ENCODE results near the gene CFAP100. TPM values are rescaled to one million over a fixed set of nuclear protein-coding genes. Genes with fewer than 3 reads are reported as not detected.

Gene CFAP100
- total RNA-seq, 1 experiment from 2014 or later, result not detected

- Histone ChIP-seq H3K27ac (no peak overlapping the region), H3K27me3 (no peaks in the 10 kb centered on the region), H3K4me3 (no peak overlapping the region), H3K9me3 (replicated peaks) (peaks cover 3% of the 10 kb centered on the region; the same call in 1 of the 2 replicates), H3K36me3 (no peaks in the 10 kb centered on the region), H3K4me1 (peaks cover 8% of the 10 kb centered on the region; the same call in 1 of the 2 replicates)
- no peak for DNase-seq
Observed at GRCh38 chr3:126424751-126425150, 30.0 kb downstream of the CFAP100 start.

- H3K27ac ChIP-seq, result no peak overlapping the region
- DNase-seq, result no peak
- no peaks in the 10 kb centered on the region for H3K27me3 ChIP-seq
- H3K9me3 ChIP-seq (replicated peaks), result no peaks in the 10 kb centered on the region
- H3K4me3 ChIP-seq, result no peak overlapping the region
- H3K36me3 ChIP-seq, result no peaks in the 10 kb centered on the region
- H3K4me1 ChIP-seq, result no peaks in the 10 kb centered on the region
Observed at GRCh38 chr3:126431103-126431534, 36.4 kb downstream of the CFAP100 start.

GRCh38 chr3:126432361-126433104 is 37.8 kb downstream of the CFAP100 start:
- DNase-seq, result no peak
- H3K9me3 ChIP-seq (replicated peaks), result no peaks in the 10 kb centered on the region
- H3K27me3 ChIP-seq, result no peaks in the 10 kb centered on the region
- H3K36me3 ChIP-seq, result no peaks in the 10 kb centered on the region
- H3K4me1 ChIP-seq, result no peaks in the 10 kb centered on the region
- no peak overlapping the region for H3K27ac ChIP-seq
- no peak overlapping the region for H3K4me3 ChIP-seq

- Histone ChIP-seq H3K36me3 (no peaks in the 10 kb centered on the region), H3K4me3 (no peak overlapping the region), H3K27me3 (no peaks in the 10 kb centered on the region), H3K9me3 (replicated peaks) (no peaks in the 10 kb centered on the region), H3K27ac (no peak overlapping the region), H3K4me1 (no peaks in the 10 kb centered on the region)
- no peak for DNase-seq
Observed at GRCh38 chr3:126433105-126433430, 38.4 kb downstream of the CFAP100 start.

GRCh38 chr3:126433496-126434263 is 39.0 kb downstream of the CFAP100 start:
- Histone ChIP-seq H3K27me3 (no peaks in the 10 kb centered on the region), H3K4me1 (no peaks in the 10 kb centered on the region), H3K27ac (no peak overlapping the region), H3K36me3 (no peaks in the 10 kb centered on the region), H3K4me3 (no peak overlapping the region), H3K9me3 (replicated peaks) (no peaks in the 10 kb centered on the region)
- DNase-seq, result no peak

- Histone ChIP-seq H3K27ac (no peak overlapping the region), H3K4me1 (no peaks in the 10 kb centered on the region), H3K36me3 (no peaks in the 10 kb centered on the region), H3K9me3 (replicated peaks) (no peaks in the 10 kb centered on the region), H3K27me3 (no peaks in the 10 kb centered on the region), H3K4me3 (no peak overlapping the region)
- no peak for DNase-seq
Observed at GRCh38 chr3:126434264-126434590, 39.5 kb downstream of the CFAP100 start.

- Histone ChIP-seq H3K4me3 (no peak overlapping the region), H3K36me3 (no peaks in the 10 kb centered on the region), H3K27me3 (no peaks in the 10 kb centered on the region), H3K9me3 (replicated peaks) (no peaks in the 10 kb centered on the region), H3K27ac (no peak overlapping the region), H3K4me1 (no peaks in the 10 kb centered on the region)
- no peak for DNase-seq
Observed at GRCh38 chr3:126434931-126435411, 40.3 kb downstream of the CFAP100 start.

- no peak overlapping the region for H3K4me3 ChIP-seq
- no peaks in the 10 kb centered on the region for H3K9me3 ChIP-seq (replicated peaks)
- H3K27ac ChIP-seq, result no peak overlapping the region
- DNase-seq, result no peak
- H3K36me3 ChIP-seq, result no peaks in the 10 kb centered on the region
- H3K4me1 ChIP-seq, result no peaks in the 10 kb centered on the region
- H3K27me3 ChIP-seq, result no peaks in the 10 kb centered on the region
Observed at GRCh38 chr3:126435456-126436315, 41.0 kb downstream of the CFAP100 start.

- Histone ChIP-seq H3K4me1 (no peaks in the 10 kb centered on the region), H3K9me3 (replicated peaks) (no peaks in the 10 kb centered on the region), H3K27me3 (no peaks in the 10 kb centered on the region), H3K4me3 (no peak overlapping the region), H3K36me3 (no peaks in the 10 kb centered on the region), H3K27ac (no peak overlapping the region)
- DNase-seq, result no peak
Observed at GRCh38 chr3:126436826-126437717, 42.4 kb downstream of the CFAP100 start.

GRCh38 chr3:126438186-126438585 is 43.5 kb downstream of the CFAP100 start:
- no peaks in the 10 kb centered on the region for H3K9me3 ChIP-seq (replicated peaks)
- H3K27ac ChIP-seq, result no peak overlapping the region
- H3K4me1 ChIP-seq, result no peaks in the 10 kb centered on the region
- no peak for DNase-seq
- H3K27me3 ChIP-seq, result no peaks in the 10 kb centered on the region
- no peak overlapping the region for H3K4me3 ChIP-seq
- H3K36me3 ChIP-seq, result no peaks in the 10 kb centered on the region

GRCh38 chr3:126438746-126439145 is 44.0 kb downstream of the CFAP100 start:
- DNase-seq, result no peak
- no peaks in the 10 kb centered on the region for H3K4me1 ChIP-seq
- H3K9me3 ChIP-seq (replicated peaks), result no peaks in the 10 kb centered on the region
- H3K27ac ChIP-seq, result no peak overlapping the region
- H3K36me3 ChIP-seq, result no peaks in the 10 kb centered on the region
- H3K27me3 ChIP-seq, result no peaks in the 10 kb centered on the region
- no peak overlapping the region for H3K4me3 ChIP-seq

- no peaks in the 10 kb centered on the region for H3K4me1 ChIP-seq
- no peaks in the 10 kb centered on the region for H3K9me3 ChIP-seq (replicated peaks)
- no peaks in the 10 kb centered on the region for H3K36me3 ChIP-seq
- H3K4me3 ChIP-seq, result no peak overlapping the region
- H3K27me3 ChIP-seq, result no peaks in the 10 kb centered on the region
- H3K27ac ChIP-seq, result no peak overlapping the region
- no peak for DNase-seq
Observed at GRCh38 chr3:126439346-126439967, 44.7 kb downstream of the CFAP100 start.

GRCh38 chr3:126439968-126440708 is 45.4 kb downstream of the CFAP100 start:
- Histone ChIP-seq H3K36me3 (no peaks in the 10 kb centered on the region), H3K4me1 (no peaks in the 10 kb centered on the region), H3K27me3 (no peaks in the 10 kb centered on the region), H3K9me3 (replicated peaks) (no peaks in the 10 kb centered on the region), H3K27ac (no peak overlapping the region), H3K4me3 (no peak overlapping the region)
- DNase-seq, result no peak
